A673 (cell line): ENCODE results near the gene SPATA9. TPM values are rescaled to one million over a fixed set of nuclear protein-coding genes. Genes with fewer than 3 reads are reported as not detected.

Experiments used
- BruUV-seq: library from RNA; stranded (reverse); fragments of 400-500 nt; replicated peaks from 2 replicates; lab custom pipeline; 2021; lab: Mats Ljungman, UMichigan
- CTCF ChIA-PET: fragments of 300-600 bp; sonication (Branson Sonifier 250); formaldehyde crosslinking; loops from one replicate; lab custom pipeline; 2022; ENCODE audit warnings: antibody characterized with exemption; lab: Charles Lee
- POLR2A ChIA-PET: fragments of 300-600 bp; sonication (Branson Sonifier 250); formaldehyde crosslinking; loops from one replicate; lab custom pipeline; 2022; ENCODE audit warnings: antibody characterized with exemption; ENCODE audit not compliant: low non-redundant PET; lab: Charles Lee
- DNase-seq: peaks from one replicate; pipeline ENCODE4 v3.0.0-alpha.2; 2015; ENCODE audit warnings: low spot score
- H3K27ac ChIP-seq: fragments of 200-600 bp; sonication (generic); 2 replicates; pipeline ENCODE4 v1.5.1; 2016; ENCODE audit warnings: mixed run types, low read depth, mild to moderate bottlenecking, mixed read lengths, antibody characterized with exemption, low read length; ENCODE audit not compliant: poor library complexity, severe bottlenecking
- H3K27me3 ChIP-seq: fragments of 200-600 bp; sonication (generic); replicated peaks from 2 replicates; pipeline ENCODE4 v1.6.1; 2017; ENCODE audit warnings: mixed run types, low read depth, mild to moderate bottlenecking, mixed read lengths, antibody characterized with exemption, low read length; ENCODE audit not compliant: insufficient read depth, poor library complexity
- H3K36me3 ChIP-seq: fragments of 200-600 bp; sonication (generic); 2 replicates; pipeline ENCODE4 v1.6.1; 2016; ENCODE audit warnings: mixed run types, mild to moderate bottlenecking, mixed read lengths, antibody characterized with exemption, low read length; ENCODE audit not compliant: insufficient read depth, poor library complexity, severe bottlenecking
- H3K4me1 ChIP-seq: fragments of 200-600 bp; sonication (generic); 2 replicates; pipeline ENCODE4 v1.6.1; 2017; ENCODE audit warnings: mixed run types, mild to moderate bottlenecking, mixed read lengths, antibody characterized with exemption, low read length; ENCODE audit not compliant: insufficient read depth, poor library complexity, severe bottlenecking
- H3K4me3 ChIP-seq: fragments of 200-600 bp; sonication (generic); 2 replicates; pipeline ENCODE4 v1.5.1; 2016; ENCODE audit warnings: low read depth, mixed run types, mild to moderate bottlenecking, mixed read lengths, low read length; ENCODE audit not compliant: poor library complexity, severe bottlenecking
- H3K9me3 ChIP-seq: fragments of 200-600 bp; sonication (generic); 2 replicates; pipeline ENCODE4 v1.6.1; 2016; ENCODE audit warnings: mixed run types, low read depth, mild to moderate bottlenecking, mixed read lengths, antibody characterized with exemption, low read length; ENCODE audit not compliant: poor library complexity, severe bottlenecking
- CTCF ChIP-seq: fragments of 300-800, 200-600 bp; sonication (generic); conservative IDR thresholded peaks from 2 replicates; pipeline ENCODE4 v1.5.1; 2017; ENCODE audit warnings: low read depth, mild to moderate bottlenecking, antibody characterized with exemption, low read length, moderate library complexity, mixed read lengths
- EZH2 ChIP-seq: fragments of 200-600 bp; sonication (generic); IDR thresholded peaks from 2 replicates; pipeline ENCODE4 v1.6.1; 2017; ENCODE audit warnings: borderline replicate concordance, low read depth, mild to moderate bottlenecking, mixed read lengths, antibody characterized with exemption, low read length; ENCODE audit not compliant: poor library complexity, severe bottlenecking
- intact Hi-C: fragments of 100-400 bp; cut with micrococcal nuclease; formaldehyde crosslinking; loops from one replicate; pipeline ENCODE4 v1.10.0; 2022; ENCODE audit not compliant: unreplicated experiment
- total RNA-seq: library from RNA; stranded (reverse); gene quantifications from 2 replicates; pipeline ENCODE4 v1.2.3, GENCODE V29; 2021

SPATA9 gene
- total RNA-seq, 1 experiment from 2014 or later, result not detected

DNA sequence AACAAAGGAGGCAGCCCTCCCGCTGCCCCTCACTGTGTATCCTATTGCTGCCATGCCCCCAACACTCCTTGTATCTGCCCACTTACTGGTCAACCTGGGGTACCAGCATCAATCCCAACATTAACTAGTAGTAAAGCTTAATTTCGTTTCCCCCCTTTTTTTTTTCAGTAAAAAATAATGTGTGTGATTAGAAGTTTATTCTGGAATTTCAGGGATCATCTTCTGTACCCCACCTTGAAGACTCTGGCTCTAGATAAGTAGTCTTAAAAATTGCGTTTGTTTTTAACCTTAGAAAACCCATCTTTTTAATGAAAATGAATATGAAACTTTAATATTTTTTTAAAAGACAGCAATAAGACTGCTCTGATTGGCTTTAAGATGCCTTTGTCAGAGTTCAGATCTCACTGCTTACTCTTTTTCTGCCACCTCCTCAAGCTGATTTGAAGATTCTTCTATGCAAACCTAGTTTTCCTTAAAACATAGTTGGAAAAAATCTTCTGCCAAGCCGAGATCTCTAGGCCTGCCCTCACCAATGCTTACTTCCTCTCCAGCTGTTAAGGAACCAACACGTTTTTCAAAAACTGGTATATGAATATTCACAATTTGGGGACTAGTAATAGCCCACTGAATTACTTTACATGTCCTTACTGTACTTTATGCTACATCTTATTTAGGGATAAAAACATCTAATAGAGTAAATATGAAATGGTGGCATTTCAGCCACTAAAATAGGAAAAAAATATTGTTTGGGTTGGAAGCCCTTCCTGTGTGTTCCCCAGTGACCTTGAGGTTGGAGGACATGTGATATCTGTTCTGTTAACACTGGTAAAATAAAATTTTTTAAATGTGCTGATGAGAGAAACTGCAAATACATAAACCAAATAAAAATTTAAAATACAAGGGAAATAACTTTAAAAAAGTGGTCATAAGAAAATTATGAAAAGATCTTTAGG lies 44.3 kb upstream of the SPATA9 start:
- no TSS peak for BruUV-seq

DNA sequence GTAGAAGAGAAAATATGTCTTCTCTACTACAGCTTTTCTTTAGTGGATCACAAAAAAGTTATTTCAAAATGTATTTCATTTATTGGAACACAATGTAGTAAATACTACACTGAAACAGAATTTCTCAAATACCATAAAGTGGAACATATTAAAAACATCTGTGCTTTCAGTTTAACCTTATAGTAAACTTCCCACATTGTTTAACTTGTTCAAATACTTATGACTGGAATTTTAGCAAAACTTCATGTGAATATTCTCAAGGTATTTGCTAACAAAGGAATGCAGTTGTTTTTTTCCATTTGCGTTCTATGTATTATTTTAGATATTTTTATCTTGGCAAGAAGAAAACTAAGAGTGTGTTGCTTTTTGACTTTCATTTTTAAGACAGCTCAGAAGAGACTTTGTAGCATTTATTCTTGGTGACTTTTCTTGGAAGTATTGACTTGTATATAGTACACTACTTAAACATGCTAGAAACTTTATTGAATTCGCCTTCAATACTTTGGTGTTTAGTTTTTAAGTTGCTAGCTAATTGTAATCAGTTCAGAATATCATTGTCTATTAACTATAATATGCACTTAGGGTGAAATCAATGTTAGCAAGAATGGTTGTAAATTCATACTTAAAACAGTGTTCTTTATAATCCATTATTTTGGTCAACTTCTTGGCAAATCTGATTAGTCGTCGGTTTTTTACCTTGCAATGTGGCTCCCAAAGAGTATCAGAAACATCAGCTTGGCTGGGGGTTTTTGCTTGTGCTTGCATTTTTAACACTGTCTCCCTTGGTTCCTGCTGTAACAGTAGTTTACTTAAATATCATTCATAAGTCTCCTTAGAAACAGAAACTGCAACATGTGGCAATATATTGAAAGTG lies 43.4 kb upstream of the SPATA9 start:
- intact Hi-C loops, result no loop called here
- H3K27ac ChIP-seq, result no peak overlapping the region
- TF ChIP-seq EZH2, result no peak
- TF ChIP-seq CTCF, result no peak
- H3K4me1 ChIP-seq, result peaks cover 14% of the 10 kb centered on the region
- no peaks in the 10 kb centered on the region for H3K27me3 ChIP-seq
- ChIA-PET CTCF (no interaction called here), POLR2A (no interaction called here)
- no TSS peak for BruUV-seq
- H3K36me3 ChIP-seq, result no peaks in the 10 kb centered on the region
- H3K4me3 ChIP-seq, result no peak overlapping the region
- no peaks in the 10 kb centered on the region for H3K9me3 ChIP-seq
- no peak for DNase-seq

More for the DNA sequence above, 44.3 kb upstream of the SPATA9 start:
- POLR2A ChIA-PET, result no interaction called here
- Histone ChIP-seq H3K27me3 (no peaks in the 10 kb centered on the region), H3K9me3 (no peaks in the 10 kb centered on the region), H3K4me3 (no peak overlapping the region), H3K36me3 (no peaks in the 10 kb centered on the region), H3K4me1 (peaks cover 14% of the 10 kb centered on the region), H3K27ac (no peak overlapping the region)
- CTCF ChIA-PET, result no interaction called here
- intact Hi-C loops, result no loop called here
- TF ChIP-seq EZH2, result no peak
- no peak for TF ChIP-seq CTCF
- DNase-seq, result no peak

DNA sequence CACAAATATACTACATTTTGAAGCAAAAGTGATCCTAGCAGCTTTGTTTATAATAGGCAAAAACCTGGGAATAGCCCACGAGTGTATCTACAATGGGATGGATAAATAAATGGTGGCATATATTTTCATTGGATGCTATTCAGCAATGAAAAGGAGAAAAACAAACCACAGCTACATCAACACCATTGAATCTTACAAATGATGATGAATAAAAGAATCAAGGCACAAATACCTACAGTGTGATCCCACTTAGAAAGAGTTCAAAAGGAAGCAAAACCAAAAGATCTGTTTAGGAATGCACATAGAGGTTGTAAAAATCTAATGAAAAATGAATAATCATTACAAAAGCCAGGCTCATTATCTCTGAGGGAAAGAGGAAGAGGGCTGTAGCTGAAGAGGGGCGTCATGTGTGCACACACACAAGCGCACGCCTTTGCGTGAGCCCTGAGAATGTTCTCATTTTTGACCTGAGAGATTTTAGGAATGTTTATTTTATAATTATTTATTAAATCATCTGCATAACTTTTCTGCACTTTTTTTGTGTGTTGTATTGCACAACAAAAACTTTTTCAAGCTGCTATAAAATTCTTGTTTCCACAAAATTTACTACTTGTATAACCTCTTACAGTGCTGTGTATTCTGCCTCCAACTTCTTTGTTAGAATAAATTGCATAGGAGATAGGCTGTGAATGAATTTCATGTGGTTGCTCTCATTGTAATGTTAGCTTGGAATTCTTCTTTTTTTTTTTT lies 42.5 kb upstream of the SPATA9 start:
- ChIA-PET POLR2A (no interaction called here), CTCF (interaction anchor here (0.7 kb wide), 1 partner anchor 35 kb away, joined by 5 read pairs; no protein-coding TSS in a partner anchor)
- Histone ChIP-seq H3K9me3 (no peaks in the 10 kb centered on the region), H3K27me3 (no peaks in the 10 kb centered on the region), H3K4me3 (no peak overlapping the region), H3K27ac (no peak overlapping the region), H3K36me3 (no peaks in the 10 kb centered on the region), H3K4me1 (peaks cover 12% of the 10 kb centered on the region)
- no TSS peak for BruUV-seq
- intact Hi-C loops, result no loop called here
- TF ChIP-seq CTCF (no peak), EZH2 (no peak)
- no peak for DNase-seq
